Thoracic aorta (tissue), 2 donors: ENCODE results near the gene ACAP1. TPM values are rescaled to one million over a fixed set of nuclear protein-coding genes. Genes with fewer than 3 reads are reported as not detected.

ENCODE experiments used
- ATAC-seq: fragments of 150-250 bp; one replicate; pipeline ENCODE4 v1.8.0; 2017; ENCODE audit warnings: low read depth; ENCODE audit not compliant: insufficient number of reproducible peaks, low FRiP score
- DNase-seq: peaks from one replicate; pipeline ENCODE4 v3.0.0-alpha.2; 2020; ENCODE audit warnings: low spot score
- H3K27ac ChIP-seq, 2 donors: fragments of 200-600 bp; sonication (generic); 1 replicate in 1 of 2; 2 replicates in 1 of 2; pipeline ENCODE4 v1.5.1; 2016; ENCODE audit warnings: mild to moderate bottlenecking in 2 of 2, moderate library complexity in 2 of 2
- H3K27me3 ChIP-seq: fragments of 200-600 bp; sonication (generic); replicated peaks from 2 replicates; pipeline ENCODE4 v1.6.0; 2016; ENCODE audit warnings: mild to moderate bottlenecking; ENCODE audit not compliant: insufficient read depth
- H3K36me3 ChIP-seq: fragments of 200-600 bp; sonication (generic); one replicate; pipeline ENCODE4 v1.5.1; 2016
- H3K4me1 ChIP-seq, 2 donors: fragments of 200-600 bp; sonication (generic); 1 replicate in 1 of 2; 2 replicates in 1 of 2; pipeline versions ENCODE4 v1.5.1 to v1.6.0; 2016; ENCODE audit warnings: low read depth in 2 of 2, mild to moderate bottlenecking in 1 of 2; ENCODE audit not compliant: control insufficient read depth in 1 of 2
- H3K4me3 ChIP-seq: fragments of 200-600 bp; sonication (generic); 2 replicates; pipeline ENCODE4 v1.5.1; 2016; ENCODE audit warnings: mild to moderate bottlenecking
- H3K9me3 ChIP-seq: fragments of 200-600 bp; sonication (generic); 2 replicates; pipeline ENCODE4 v1.5.1; 2016
- CTCF ChIP-seq: fragments of 200-600 bp; sonication (generic); IDR thresholded peaks from one replicate; pipeline ENCODE4 v1.5.1; 2019; ENCODE audit warnings: antibody characterized with exemption
- total RNA-seq, 2 donors: library from RNA; depleted of rRNA; stranded (reverse); fragments of >200 nt; gene quantifications; one replicate each; pipeline versions ENCODE4 v1.1.0 to v1.2.3, GENCODE V29; 2016

ACAP1 gene
- total RNA-seq, 2 donors from 2014 or later = 6.8 to 9.9 TPM

DNA sequence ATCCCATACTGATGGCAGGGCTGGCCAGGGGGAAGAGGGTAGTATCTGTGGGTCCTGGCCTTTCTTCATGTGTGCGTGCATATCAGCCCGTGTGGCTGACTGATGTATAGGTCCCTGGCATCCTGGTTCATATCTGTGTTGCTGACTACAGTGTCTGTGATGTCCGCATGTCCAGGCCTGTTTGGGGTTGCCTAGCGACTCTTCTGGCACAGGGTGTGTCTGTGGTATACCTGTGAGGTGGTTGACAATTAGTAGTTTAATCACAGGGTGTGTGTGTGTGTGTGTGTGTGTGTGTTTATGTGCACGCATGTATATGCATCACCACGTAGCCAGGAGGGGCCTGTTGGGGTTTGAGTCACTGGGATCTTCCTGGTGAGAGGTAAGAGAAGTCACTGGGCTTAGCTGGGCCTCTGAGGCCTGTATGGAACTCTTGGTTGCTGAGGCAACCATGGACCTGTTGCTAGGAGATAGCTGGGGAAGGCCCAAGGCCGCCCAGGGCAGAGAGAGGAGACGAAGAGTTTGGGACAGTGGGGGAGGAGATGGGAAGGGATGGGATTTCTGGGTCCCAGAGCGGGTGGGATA is 18.0 kb downstream of the ACAP1 start:
- H3K4me1 ChIP-seq = peaks cover 21 to 36% of the 10 kb centered on the region in 2 donors
- no peak for DNase-seq

DNA sequence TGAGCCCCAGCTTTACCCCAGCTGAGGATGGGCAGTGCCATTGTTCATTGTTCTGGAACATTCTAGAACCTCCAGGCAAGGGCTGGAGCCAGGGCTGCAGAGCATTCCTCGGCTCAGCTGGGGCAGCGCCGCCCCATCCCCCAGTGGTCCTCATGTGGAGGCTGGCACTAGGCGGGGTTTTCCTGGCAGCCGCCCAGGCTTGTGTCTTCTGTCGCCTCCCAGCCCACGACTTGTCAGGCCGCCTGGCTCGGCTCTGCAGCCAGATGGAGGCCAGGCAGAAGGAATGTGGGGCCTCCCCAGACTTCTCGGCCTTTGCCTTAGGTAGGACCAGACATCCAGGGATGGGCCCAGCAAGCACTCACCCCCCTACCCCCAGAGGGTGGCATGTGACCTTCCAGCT is 18.7 kb downstream of the ACAP1 start, which contains the start of gene TMEM95:
TMEM95 (plus strand) TSS at position 104 of the 400 bp plus-strand sequence; CDS start at position 153, 49 bp downstream.
- TF ChIP-seq CTCF = no peak
- Histone ChIP-seq H3K27me3 (no peaks in the 10 kb centered on the region), H3K36me3 (no peaks in the 10 kb centered on the region), H3K9me3 (no peaks in the 10 kb centered on the region), H3K4me1 (peaks cover 16 to 29% of the 10 kb centered on the region in 2 donors), H3K4me3 (peak within 1 kb of the TSS; percentile 16), H3K27ac (no peak within 1 kb of the TSS)
- DNase-seq (no peak), ATAC-seq (no peak)

More for the DNA sequence above, 18.0 kb downstream of the ACAP1 start:
- no peak for TF ChIP-seq CTCF
- Histone ChIP-seq H3K4me3 (no peak overlapping the region), H3K27me3 (no peaks in the 10 kb centered on the region), H3K9me3 (no peaks in the 10 kb centered on the region), H3K27ac (no peak overlapping the region), H3K36me3 (no peaks in the 10 kb centered on the region)
- ATAC-seq = no peak

DNA sequence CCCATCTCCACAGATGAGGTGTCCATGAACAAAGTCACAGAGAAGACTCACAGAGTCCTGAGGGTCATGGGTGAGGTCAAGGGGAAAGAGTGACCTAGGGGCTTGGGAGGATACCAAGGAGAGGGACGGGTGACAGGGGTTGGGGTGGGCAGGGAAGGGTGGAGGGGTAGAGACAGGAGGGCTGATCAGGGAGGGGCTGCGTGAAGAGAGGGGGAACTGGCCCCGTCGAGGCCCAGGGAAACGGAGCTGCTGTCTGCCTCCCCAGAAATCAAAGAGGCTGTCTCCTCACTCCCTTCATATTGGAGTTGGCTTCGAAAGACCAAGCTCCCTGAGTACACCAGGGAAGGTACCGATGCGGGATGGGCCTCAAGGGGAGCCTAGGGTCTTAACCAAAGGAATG is 19.2 kb downstream of the ACAP1 start:
- H3K27ac ChIP-seq = no peak overlapping the region
- no peak for TF ChIP-seq CTCF
- H3K36me3 ChIP-seq = no peaks in the 10 kb centered on the region
- H3K4me3 ChIP-seq = no peak overlapping the region
- ATAC-seq (no peak), DNase-seq (no peak)
- H3K9me3 ChIP-seq = no peaks in the 10 kb centered on the region
- H3K4me1 ChIP-seq = peaks cover 16 to 29% of the 10 kb centered on the region in 2 donors
- H3K27me3 ChIP-seq = no peaks in the 10 kb centered on the region

- DNase-seq = no peak
- no peak for ATAC-seq
- Histone ChIP-seq H3K36me3 (no peaks in the 10 kb centered on the region), H3K4me3 (no peak overlapping the region), H3K27me3 (no peaks in the 10 kb centered on the region), H3K9me3 (no peaks in the 10 kb centered on the region), H3K27ac (no peak overlapping the region), H3K4me1 (peaks cover 16 to 29% of the 10 kb centered on the region in 2 donors)
- peak; percentile 82 for TF ChIP-seq CTCF
Measured at GRCh38 chr17:7356072-7356549, 19.8 kb downstream of the ACAP1 start.

DNA sequence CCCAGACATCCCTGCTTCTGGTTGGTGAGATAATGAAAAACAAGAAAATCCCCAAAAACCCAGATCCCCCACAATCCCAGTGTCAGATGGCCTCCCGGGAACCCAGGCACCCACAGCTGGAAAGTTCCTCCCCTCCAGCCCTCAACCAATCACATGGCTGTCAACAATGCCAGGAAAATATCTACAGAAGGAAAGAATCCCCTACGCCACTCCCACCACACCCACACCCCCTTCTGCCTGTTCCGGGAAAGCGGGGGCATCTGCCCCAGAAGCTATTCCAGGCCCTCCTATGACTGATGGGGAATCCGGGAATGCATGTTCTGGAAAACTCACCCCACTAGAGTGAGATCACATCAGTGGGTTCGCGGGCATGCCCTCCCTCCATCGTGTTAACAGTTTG is 20.4 kb downstream of the ACAP1 start:
- DNase-seq = no peak
- no peaks in the 10 kb centered on the region for H3K9me3 ChIP-seq
- H3K4me3 ChIP-seq = no peak overlapping the region
- H3K36me3 ChIP-seq = no peaks in the 10 kb centered on the region
- no peak for ATAC-seq
- H3K27me3 ChIP-seq = no peaks in the 10 kb centered on the region
- peaks cover 16 to 29% of the 10 kb centered on the region in 2 donors for H3K4me1 ChIP-seq
- no peak overlapping the region for H3K27ac ChIP-seq
- no peak for TF ChIP-seq CTCF
